RWPE1 (cell line): ENCODE measurements around the gene KLHDC3.
"Not testable (repeated sequence)": the region's sequence is repeated elsewhere in the genome, so short reads cannot be mapped to it uniquely, and the experiment has no call there.

ENCODE experiments used
- CTCF ChIA-PET: fragments of 350-600 bp; sonication (Branson Sonifier 250); formaldehyde crosslinking; extraction: SDS; loops from one replicate; lab custom pipeline; 2021; lab: Yijun Ruan, JAX
- POLR2A ChIA-PET: fragments of 400-600 bp; formaldehyde crosslinking; extraction: SDS; loops from one replicate; lab custom pipeline; 2020; ENCODE audit warnings: antibody characterized with exemption; ENCODE audit not compliant: low non-redundant PET; lab: Yijun Ruan, JAX
- DNase-seq: peaks from one replicate; pipeline ENCODE4 v3.0.0; 2012; ENCODE audit warnings: low spot score
- H3K27ac ChIP-seq: fragments of 450-650 bp; 2 replicates; pipeline ENCODE4 v1.5.1; 2017
- TF ChIP-seq, protein P1 (sequence below): fragments of 450-650 bp; conservative IDR thresholded peaks from 2 replicates; pipeline ENCODE4 v1.5.1; 2017; ENCODE audit warnings: low read depth, mild to moderate bottlenecking

Gene KLHDC3

DNA sequence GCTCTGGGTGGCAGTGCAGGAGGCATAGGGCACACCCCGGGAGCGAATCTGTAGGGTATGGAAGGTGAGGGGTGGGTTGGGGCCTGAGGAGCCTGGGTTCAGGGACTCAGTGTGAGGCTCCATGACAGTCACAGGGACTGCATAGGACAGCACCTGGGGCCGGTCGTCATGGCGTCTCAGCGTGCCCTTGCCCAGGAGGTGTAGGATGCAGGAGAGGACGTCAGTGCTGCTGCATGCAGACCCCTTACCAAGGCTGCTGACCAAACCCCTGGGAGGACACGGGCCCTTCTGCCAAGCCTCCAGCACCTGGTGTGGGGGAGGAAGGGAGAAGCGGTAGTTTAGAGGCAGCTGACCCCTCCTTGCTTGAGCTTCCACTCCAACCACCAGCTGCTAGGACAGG is 23.7 kb downstream of the KLHDC3 start:
- H3K27ac ChIP-seq: peak overlapping the region; percentile 21
- DNase-seq: no peak
- TF ChIP-seq, protein P1, sequence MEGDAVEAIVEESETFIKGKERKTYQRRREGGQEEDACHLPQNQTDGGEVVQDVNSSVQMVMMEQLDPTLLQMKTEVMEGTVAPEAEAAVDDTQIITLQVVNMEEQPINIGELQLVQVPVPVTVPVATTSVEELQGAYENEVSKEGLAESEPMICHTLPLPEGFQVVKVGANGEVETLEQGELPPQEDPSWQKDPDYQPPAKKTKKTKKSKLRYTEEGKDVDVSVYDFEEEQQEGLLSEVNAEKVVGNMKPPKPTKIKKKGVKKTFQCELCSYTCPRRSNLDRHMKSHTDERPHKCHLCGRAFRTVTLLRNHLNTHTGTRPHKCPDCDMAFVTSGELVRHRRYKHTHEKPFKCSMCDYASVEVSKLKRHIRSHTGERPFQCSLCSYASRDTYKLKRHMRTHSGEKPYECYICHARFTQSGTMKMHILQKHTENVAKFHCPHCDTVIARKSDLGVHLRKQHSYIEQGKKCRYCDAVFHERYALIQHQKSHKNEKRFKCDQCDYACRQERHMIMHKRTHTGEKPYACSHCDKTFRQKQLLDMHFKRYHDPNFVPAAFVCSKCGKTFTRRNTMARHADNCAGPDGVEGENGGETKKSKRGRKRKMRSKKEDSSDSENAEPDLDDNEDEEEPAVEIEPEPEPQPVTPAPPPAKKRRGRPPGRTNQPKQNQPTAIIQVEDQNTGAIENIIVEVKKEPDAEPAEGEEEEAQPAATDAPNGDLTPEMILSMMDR: no peak
- CTCF ChIA-PET: no interaction called here
- POLR2A ChIA-PET: no interaction called here

DNA sequence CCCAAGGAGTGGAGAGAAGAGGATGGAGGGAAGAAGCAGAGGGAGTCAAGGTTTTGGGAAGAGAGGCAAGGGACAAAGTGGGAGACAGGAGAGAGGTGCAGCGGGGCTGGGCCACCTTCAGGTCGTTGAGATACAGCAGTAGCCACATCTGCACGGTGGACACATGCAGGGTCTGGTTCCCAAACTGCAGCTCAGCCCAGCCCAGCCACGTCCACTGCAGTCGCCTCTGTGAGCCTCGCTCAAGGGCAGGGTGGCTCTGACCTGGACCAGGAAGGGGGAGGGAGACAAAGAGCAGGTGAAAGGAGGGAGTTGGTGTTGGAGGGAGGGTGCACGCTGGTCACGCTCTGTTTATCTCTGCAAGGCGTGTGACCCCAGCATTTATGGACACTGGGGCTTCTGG is 24.7 kb downstream of the KLHDC3 start:
- no peak for DNase-seq
- ChIA-PET POLR2A (no interaction called here), CTCF (interaction anchor here (0.6 kb wide), 2 partner anchors 50 to 1026 kb away, joined by 3 to 5 read pairs; no protein-coding TSS in a partner anchor)
- H3K27ac ChIP-seq: peak overlapping the region; percentile 10; the same call in 1 of the 2 replicates
- TF ChIP-seq, protein P1: no peak

DNA sequence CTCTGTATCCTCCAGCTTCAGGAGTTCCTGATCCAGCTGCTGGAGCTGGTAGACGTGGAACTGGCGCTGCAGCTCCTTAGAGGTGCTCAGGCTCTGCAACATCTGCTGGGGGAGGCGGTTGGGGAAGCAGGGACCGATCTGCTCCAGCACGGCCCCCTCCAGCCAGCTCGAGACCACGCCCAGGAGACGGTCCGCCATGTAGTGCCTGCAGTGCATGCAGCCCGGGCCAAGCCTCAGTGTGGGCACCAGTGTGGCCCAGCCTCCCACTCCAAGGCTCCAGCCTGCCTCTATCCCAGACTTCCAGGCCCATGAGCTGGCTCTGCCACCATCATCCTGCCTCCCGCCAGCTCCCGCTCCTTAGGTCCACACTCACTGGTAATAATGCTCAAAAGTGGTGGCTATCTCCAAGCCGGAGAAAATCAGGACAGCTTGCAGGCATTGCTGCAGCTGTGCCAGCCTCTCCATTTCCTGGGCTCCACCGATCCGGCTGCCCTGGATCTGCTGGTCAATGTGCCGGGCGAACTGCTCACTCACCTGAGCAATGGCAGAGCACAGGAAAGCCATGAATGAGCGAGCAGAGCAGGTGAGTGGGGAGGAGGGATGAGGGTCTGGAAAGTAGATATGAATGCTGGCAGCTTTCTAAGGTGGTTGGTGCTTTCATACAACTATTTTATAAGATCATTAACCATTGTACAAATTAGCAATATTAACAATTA is 26.7 kb downstream of the KLHDC3 start:
- CTCF ChIA-PET: no interaction called here
- DNase-seq: no peak
- POLR2A ChIA-PET: interaction anchor here (1.0 kb wide), 1 partner anchor 20 kb away, joined by 4 read pairs; no protein-coding TSS in a partner anchor
- H3K27ac ChIP-seq: peak overlapping the region; percentile 31
- TF ChIP-seq, protein P1: no peak

DNA sequence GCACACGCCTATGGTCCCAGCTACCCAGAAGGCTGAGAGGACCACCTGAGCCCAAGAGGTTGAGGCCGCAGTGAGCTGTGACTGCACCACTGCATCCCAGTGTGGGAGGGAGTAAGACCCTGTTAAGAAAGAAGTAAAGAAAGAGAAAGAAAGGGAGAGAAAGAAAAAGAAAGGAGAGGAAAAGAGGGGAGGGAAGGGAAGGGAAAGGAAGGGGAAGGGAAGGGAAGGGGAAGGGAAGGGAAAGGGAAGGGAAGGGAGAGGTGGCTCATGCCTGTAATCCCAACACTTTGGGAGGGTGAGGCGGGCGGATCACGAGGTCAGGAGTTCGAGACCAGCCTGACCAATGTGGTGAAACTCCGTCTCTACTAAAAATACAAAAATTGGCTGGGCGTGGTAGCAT is 27.4 kb downstream of the KLHDC3 start:
- POLR2A ChIA-PET: interaction anchor here (1.0 kb wide), 1 partner anchor 21 kb away, joined by 4 read pairs; no protein-coding TSS in a partner anchor
- H3K27ac ChIP-seq, DNase-seq: not testable (repeated sequence)
- CTCF ChIA-PET: interaction anchor here (0.6 kb wide), 1 partner anchor 37 kb away, joined by 3 read pairs; no protein-coding TSS in a partner anchor

DNA sequence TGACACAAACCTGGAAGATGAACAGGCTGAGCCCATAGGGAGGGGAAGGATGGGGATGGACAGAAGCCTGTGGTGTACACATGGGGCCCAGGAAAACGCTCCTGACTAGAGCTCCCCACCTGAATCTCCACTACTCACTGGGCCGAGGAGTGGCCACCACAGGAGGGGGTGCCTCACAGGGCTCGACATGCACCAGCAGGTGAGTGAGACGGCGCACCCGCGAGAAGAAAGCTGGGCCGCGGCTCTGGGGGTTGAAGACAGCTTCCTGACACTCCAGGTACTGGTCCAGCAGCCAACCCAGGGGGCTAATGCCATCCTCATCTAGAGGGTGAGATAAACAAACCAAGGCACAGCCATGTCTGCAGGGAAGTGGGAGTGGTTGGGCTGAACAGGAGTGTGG is 29.3 kb downstream of the KLHDC3 start:
- no peak overlapping the region for H3K27ac ChIP-seq
- TF ChIP-seq, protein P1: no peak
- POLR2A ChIA-PET: no interaction called here
- no peak for DNase-seq
- CTCF ChIA-PET: no interaction called here

DNA sequence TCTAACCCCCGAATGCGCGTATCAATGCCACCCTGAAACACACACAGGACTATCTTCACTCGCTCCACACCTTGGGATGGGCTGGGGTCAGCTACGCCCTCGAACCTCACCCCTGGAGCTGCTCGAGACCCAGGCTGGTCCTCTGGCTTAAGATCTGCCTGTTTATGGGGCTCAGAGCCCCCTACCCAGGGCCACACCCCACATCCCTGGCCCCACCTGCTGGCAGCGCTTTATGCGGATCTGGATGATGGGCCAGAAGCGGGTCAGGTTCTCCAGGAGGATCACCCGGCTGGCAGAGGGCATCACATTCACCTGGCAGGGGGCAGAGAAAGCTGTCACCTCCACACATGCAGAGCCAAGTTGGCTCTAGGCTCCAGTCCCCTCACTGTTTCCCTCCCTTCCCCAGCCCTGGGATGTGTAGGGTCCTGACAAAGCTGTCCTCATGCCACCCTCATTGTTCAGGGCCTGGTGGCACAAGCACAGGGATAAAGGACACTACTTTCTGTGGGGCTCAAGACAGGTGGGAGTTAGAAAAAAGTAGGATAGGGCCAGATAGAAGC is 31.4 kb downstream of the KLHDC3 start:
- ChIA-PET POLR2A (interaction anchor here (0.6 kb wide), 1 partner anchor 11 kb away, joined by 3 read pairs; no protein-coding TSS in a partner anchor), CTCF (interaction anchor here (0.6 kb wide), 1 partner anchor 205 kb away, joined by 3 read pairs; no protein-coding TSS in a partner anchor)
- TF ChIP-seq, protein P1: no peak

More for the DNA sequence above, 31.4 kb downstream of the KLHDC3 start:
- no peak for DNase-seq
- peak overlapping the region; percentile 9; the same call in 1 of the 2 replicates for H3K27ac ChIP-seq
